Sigmoid colon (tissue), 4 donors: ENCODE measurements around the gene MRPL21.

Source experiments
- EP300 ChIP-seq, 4 donors: sonication (generic); formaldehyde crosslinking; IDR thresholded peaks; one replicate each; pipeline ENCODE4 v1.6.1; 2017; ENCODE audit warnings: antibody characterized with exemption in 4 of 4
- POLR2A ChIP-seq, 2 donors: fragments of 450-650 bp; IDR thresholded peaks; one replicate each; pipeline ENCODE4 v1.6.1; 2016; ENCODE audit warnings: antibody characterized with exemption in 2 of 2, mild to moderate bottlenecking in 2 of 2, moderate library complexity in 2 of 2
- POLR2AphosphoS5 ChIP-seq, 4 donors: sonication (generic); formaldehyde crosslinking; IDR thresholded peaks; one replicate each; pipeline ENCODE4 v1.6.1; 2017; ENCODE audit warnings: antibody characterized with exemption in 4 of 4
- TF ChIP-seq, protein P1 (sequence below), 4 experiments: fragments of 450-650 bp in 3 of 4; fragments of 200-600 bp in 1 of 4; IDR thresholded peaks; one replicate each; pipeline ENCODE4 v1.5.1; 2016 to 2019; ENCODE audit warnings: antibody characterized with exemption in 4 of 4, mild to moderate bottlenecking in 3 of 4, moderate library complexity in 2 of 4

DNA sequence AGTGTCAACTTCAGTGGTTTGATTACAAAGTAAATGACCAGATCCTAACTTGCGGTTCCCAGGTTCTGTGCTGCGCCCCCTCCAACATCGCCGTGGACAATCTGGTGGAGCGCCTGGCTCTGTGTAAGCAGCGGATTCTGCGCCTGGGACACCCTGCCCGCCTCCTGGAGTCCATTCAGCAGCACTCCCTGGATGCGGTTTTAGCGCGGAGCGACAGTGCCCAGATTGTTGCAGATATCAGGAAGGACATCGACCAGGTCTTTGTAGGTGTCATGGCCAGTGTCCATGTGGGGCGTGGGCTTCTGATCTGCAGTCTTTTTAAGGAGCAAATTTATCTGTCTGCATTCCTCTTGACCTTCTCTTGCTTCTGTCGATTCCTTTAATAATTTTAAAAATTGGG is 11.1 kb upstream of the MRPL21 start:
- no peak for TF ChIP-seq EP300 (IDR thresholded peaks at IDR 0.05)
- TF ChIP-seq, protein P1, sequence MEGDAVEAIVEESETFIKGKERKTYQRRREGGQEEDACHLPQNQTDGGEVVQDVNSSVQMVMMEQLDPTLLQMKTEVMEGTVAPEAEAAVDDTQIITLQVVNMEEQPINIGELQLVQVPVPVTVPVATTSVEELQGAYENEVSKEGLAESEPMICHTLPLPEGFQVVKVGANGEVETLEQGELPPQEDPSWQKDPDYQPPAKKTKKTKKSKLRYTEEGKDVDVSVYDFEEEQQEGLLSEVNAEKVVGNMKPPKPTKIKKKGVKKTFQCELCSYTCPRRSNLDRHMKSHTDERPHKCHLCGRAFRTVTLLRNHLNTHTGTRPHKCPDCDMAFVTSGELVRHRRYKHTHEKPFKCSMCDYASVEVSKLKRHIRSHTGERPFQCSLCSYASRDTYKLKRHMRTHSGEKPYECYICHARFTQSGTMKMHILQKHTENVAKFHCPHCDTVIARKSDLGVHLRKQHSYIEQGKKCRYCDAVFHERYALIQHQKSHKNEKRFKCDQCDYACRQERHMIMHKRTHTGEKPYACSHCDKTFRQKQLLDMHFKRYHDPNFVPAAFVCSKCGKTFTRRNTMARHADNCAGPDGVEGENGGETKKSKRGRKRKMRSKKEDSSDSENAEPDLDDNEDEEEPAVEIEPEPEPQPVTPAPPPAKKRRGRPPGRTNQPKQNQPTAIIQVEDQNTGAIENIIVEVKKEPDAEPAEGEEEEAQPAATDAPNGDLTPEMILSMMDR (IDR thresholded peaks at IDR 0.05) = no peak
- no peak for TF ChIP-seq POLR2A (IDR thresholded peaks at IDR 0.05)
- no peak for TF ChIP-seq POLR2AphosphoS5 (IDR thresholded peaks at IDR 0.05)
